IPS-NIHi11 (cell line): ENCODE results near the gene ZDHHC5.
"Not testable (repeated sequence)": the region's sequence is repeated elsewhere in the genome, so short reads cannot be mapped to it uniquely, and the experiment has no call there.

Experiments
- DNase-seq: peaks from one replicate; pipeline ENCODE4 v3.0.0; 2012; ENCODE audit warnings: mixed read lengths, low spot score

Gene ZDHHC5

GRCh38 chr11:57644748-57645688, 22.9 kb upstream of the ZDHHC5 start:
- peak; percentile 52 for DNase-seq

- no peak for DNase-seq
Observed at GRCh38 chr11:57645689-57646085, 22.2 kb upstream of the ZDHHC5 start.

DNA sequence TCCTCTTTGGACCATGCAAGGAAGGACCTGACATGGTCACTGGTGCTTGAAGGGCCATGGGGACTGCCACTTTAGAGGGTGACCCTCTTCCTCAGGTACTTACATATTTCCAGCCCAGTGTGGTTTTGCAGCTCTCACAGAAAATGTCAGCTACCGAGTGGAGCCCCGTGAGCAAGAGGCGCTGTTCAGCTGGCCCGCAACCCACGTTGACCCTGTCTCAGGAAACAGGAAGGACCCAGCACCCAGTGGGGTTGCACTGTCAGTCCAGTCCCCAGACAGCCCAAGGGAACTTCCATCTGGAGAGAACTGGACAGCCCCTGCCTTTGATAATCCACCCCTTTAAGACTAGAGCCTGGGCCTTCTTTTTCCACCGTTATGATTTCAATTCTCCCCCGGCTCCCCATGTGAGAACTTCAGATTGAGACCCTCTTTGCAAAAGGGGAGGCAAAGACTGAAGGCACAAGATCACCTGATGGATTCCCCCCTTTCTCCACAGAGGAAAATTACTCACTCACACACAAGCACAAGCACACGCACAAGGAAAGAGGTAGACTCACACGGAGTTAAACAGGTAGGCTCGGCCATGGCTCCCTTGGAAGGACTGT, 21.6 kb upstream of the ZDHHC5 start:
- DNase-seq: no peak

DNA sequence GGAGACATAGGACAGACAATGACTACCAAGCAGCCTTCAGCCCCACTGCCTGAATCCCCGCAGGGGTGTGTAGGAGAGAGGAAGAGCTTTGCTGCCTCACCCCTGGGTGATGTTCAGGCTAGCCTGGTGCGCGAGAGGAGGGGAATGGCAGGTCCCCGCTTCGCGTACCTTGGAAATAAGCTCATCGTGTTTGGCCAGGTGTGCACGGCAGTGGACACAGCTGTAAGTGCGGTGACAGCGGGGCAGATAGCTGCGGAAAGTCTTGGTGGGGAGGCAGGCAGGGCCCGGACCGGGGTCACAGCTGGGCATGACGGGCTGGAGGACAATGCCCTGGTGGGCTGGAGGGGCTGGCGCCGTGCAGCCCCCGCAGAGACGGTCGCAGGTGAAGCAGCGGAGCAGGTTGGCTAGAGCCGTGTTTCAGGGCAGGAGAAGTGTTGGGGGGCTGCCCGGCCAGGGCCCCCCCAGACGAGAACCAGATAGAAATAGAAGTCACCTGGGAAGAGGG, 21.1 kb upstream of the ZDHHC5 start:
- DNase-seq: peak; percentile 27

DNA sequence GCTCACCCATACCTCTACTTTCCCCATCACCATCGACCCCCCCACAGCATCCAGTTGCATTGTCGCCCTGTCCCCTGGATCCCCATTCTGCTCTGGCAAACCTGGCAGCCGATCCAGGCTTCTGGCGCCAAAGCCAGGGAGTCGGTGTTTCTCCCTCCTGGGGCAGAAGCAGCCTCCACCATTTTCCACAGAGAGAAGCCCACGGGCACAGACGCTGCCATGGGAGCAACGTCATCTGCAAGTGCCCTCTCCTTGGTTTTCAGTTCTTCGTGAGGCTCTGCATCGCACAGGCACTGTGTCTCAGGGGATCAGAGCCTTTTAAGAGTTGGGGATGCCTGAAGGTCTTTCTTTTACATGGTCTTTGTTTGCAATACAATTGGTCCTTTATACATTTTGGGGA, 20.5 kb upstream of the ZDHHC5 start:
- DNase-seq: no peak

GRCh38 chr11:57647960-57648800, 19.7 kb upstream of the ZDHHC5 start:
- DNase-seq: no peak

DNA sequence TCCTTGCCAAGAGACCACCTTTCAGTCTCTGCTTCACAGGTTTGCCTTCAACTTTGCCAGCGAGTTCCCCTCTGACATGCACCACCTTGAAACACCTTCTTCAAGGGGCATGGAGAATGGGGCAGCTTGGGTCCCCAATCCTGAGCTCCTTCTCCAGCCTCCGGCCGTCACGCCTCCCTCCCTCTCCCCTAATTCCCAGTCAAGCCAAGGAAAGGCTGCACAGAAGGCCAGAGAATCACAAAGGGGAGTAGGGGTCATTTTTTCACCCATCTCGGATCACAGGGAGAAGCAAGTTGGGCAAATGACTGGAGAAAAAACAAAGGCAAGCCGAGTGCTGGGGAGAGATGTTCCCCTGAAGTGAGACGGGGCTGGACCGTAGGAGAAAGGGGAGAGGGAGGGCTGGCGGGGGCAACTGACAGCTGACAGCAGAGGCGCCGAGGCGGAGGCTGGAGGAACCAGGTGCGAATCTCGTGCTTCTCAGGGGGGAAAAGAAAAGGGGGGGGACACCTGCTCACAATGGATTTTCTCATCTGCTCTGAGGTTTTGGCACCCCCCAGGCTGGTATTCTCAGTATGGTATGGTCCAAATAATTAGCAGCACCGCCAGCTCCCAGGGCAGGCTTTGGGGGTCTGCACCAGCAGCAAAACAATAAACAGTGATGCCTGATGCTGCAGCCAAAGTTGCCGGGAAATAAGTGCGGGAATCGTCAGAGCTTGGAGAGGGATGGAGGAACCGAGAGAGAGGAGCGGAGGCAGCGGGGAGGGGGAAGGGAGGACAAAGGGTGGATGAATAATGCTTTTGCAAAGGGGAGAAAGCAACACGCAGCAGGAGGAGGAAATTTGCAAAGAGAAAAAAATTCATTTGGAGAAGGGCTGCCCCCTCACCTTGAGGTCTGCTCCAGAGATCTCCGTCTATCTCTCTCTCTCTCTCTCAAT, 18.8 kb upstream of the ZDHHC5 start:
- no peak for DNase-seq

GRCh38 chr11:57649826-57650738, 17.8 kb upstream of the ZDHHC5 start, which contains the start of gene YPEL4:
Gene YPEL4, minus strand, starts transcription at chr11:57649912. Its CDS starts 2,805 bp downstream, at chr11:57647107.
- DNase-seq: peak; percentile 50

- DNase-seq: no peak
Observed at GRCh38 chr11:57650739-57651090, 17.2 kb upstream of the ZDHHC5 start.

DNA sequence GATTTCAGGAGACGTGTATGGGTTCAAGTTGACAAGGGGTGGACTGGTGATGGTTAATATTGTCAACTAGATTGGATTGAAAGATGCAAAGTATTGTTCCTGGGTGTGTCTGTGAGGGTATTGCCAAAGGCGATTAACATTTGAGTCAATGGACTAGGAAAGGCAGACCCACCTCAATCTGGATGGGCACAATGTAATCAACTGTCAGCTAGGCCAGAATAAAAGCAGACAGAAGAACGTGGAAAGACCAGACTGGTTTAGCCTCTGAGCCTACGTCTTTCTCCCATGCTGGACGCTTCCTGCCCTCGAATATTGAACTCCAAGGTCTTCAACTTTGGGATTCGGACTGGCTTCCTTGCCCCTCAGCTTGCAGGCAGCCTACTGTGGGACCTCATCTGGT, 16.5 kb upstream of the ZDHHC5 start:
- no peak for DNase-seq

- not testable (repeated sequence) for DNase-seq
Observed at GRCh38 chr11:57652230-57652629, 15.7 kb upstream of the ZDHHC5 start.

DNA sequence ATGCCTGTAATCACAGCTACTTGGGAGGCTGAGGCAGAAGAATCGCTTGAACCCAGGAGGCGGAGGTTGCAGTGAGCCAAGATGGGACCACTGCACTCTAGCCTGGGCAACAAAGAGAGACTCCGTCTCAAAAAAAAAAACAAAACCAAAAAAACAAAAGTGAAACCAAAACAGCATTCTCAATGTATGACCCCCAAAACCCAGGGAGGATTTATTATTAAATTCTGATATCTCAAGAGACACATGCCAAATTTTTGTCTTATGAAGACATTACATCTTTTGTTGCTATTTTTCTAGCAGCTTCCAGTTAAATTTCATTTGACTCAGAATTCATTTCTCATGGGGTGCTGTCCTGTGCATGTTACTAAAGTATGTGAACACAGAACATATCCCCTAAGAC, 15.3 kb upstream of the ZDHHC5 start:
- no peak for DNase-seq

GRCh38 chr11:57653163-57653562, 14.8 kb upstream of the ZDHHC5 start:
- no peak for DNase-seq

DNA sequence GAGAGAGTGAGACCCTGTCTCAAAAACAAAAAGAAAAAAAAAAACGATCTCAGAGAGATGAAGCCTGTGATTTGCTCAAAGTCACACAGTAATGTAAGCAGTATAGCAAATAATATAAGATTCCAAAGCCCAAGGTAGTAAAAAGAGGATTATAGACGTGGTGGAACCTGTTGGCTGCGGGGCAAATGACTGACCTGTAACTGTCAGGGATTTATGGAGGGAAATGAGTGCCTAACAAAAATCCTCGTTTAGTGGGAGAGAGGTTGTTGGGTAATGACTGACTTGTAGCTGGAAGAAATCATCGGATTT, 11.1 kb upstream of the ZDHHC5 start:
- DNase-seq: no peak

GRCh38 chr11:57657194-57658022, 10.5 kb upstream of the ZDHHC5 start, which contains the start of gene CLP1:
Gene CLP1, plus strand, starts transcription at chr11:57657762. Its CDS starts 1,715 bp downstream, at chr11:57659477.
- DNase-seq: peak; percentile 90

DNA sequence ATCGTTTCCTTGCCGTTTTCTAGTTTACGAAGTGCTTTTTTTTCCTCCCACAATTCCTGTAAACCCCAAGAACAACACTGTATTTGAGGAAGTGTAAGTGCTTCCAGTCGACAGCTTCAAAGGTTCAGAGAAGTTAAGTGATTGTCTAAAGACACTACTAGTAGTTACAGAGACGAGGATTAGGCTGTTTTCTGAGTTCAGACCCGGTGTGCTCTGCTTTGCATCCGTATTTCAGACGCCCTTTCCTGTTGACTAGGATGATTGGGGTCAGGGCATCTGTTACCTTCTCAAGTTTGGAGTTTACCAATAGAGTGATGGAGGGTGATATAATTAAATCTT, 9.9 kb upstream of the ZDHHC5 start:
- DNase-seq: no peak

DNA sequence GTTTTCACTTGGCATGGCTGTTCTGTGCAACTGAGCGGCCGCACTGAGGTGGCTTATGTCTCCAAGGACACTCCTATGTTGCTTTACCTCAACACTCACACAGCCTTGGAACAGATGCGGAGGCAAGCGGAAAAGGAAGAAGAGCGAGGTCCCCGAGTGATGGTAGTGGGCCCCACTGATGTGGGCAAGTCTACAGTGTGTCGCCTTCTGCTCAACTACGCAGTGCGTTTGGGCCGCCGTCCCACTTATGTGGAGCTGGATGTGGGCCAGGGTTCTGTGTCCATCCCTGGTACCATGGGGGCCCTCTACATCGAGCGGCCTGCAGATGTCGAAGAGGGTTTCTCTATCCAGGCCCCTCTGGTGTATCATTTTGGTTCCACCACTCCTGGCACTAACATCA, 8.2 kb upstream of the ZDHHC5 start:
- no peak for DNase-seq

DNA sequence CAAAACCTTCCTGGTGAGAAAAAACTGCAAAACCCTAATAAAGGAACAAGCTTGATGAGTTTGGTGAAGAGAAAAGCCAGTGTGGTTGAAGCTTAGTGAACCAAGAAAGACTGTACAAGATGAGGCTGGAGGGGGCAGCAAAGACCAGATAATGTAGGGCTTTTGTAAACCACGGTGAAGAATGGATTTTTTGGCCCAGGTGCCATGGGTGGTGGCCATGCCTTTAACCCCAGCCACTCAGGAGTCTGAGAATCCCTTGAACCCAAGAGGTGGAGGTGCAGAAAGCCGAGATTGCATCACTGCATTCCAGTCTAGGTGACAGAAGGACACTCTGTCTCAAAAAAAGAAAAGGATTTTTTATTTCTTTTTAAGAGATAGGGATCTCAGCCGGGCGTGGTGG, 5.0 kb upstream of the ZDHHC5 start:
- no peak for DNase-seq

- DNase-seq: no peak
Observed at GRCh38 chr11:57663975-57664374, 3.9 kb upstream of the ZDHHC5 start.
